Measurements from ENCODE around the gene FUCA1. TPM values are rescaled to one million over a fixed set of nuclear protein-coding genes. Genes with fewer than 3 reads are reported as not detected.
"Not testable (repeated sequence)": the region's sequence is repeated elsewhere in the genome, so short reads cannot be mapped to it uniquely, and the experiment has no call there.

The FUCA1 gene
- total RNA-seq, 2 experiments from 2014 or later = 3.6 to 4.1 TPM

DNA sequence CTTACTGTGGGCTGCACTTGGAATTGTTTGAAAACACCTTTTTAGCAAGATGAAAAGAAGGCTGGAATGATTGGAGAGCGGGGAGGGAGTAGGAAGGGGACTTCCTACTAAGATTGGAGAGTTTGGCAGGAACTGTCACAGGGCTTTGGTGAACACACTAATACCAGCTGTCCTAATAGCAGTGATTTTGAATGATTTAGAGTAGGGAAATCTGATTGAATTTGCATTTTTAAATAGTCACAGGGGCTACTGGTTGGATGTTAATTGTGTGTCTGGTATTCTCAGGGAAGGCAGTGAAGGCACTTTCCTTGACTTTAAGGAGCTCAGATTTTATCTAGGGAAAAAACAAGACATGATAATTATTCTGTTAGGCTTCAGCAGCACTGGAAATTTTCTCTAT, 40.4 kb downstream of the FUCA1 start:
- no peak overlapping the region for H3K27ac ChIP-seq (ENCODE audit: low read depth in 1 of 2, low read length in 2 of 2)
- H3K36me3 ChIP-seq (ENCODE audit: insufficient read depth, low read length) = no peaks in the 10 kb centered on the region
- DNase-seq = no peak
- H3K4me3 Mint-ChIP-seq = peak overlapping the region; percentile 46
- POLR2A ChIA-PET = no interaction called here
- peaks cover 20% of the 10 kb centered on the region for H3K4me1 Mint-ChIP-seq (ENCODE audit: low read depth)
- no peak overlapping the region for H3K27ac Mint-ChIP-seq
- H3K4me3 ChIP-seq (ENCODE audit: low read length) = no peak overlapping the region
- ATAC-seq (ENCODE audit: poor library complexity) = no peak
- H3K9me3 Mint-ChIP-seq = no peaks in the 10 kb centered on the region
- CTCF ChIA-PET = interaction anchor here (1.4 kb wide), 1 partner anchor 40 kb away, joined by 3 read pairs; the partner anchor contains the start of gene FUCA1
- intact Hi-C loops (cut with DNase I, micrococcal nuclease) = loop anchor here (5.0 to 10.0 kb wide), 2 partner anchors 40 to 1507 kb away; partner anchors contain the start of genes FUCA1 (in 1 of the 2) and TMEM50A (in 1 of the 2)
- no peaks in the 10 kb centered on the region for H3K9me3 ChIP-seq (ENCODE audit: control insufficient read depth in 1 of 2, insufficient read depth in 1 of 2, low read length in 2 of 2)
- TF ChIP-seq, protein P1, sequence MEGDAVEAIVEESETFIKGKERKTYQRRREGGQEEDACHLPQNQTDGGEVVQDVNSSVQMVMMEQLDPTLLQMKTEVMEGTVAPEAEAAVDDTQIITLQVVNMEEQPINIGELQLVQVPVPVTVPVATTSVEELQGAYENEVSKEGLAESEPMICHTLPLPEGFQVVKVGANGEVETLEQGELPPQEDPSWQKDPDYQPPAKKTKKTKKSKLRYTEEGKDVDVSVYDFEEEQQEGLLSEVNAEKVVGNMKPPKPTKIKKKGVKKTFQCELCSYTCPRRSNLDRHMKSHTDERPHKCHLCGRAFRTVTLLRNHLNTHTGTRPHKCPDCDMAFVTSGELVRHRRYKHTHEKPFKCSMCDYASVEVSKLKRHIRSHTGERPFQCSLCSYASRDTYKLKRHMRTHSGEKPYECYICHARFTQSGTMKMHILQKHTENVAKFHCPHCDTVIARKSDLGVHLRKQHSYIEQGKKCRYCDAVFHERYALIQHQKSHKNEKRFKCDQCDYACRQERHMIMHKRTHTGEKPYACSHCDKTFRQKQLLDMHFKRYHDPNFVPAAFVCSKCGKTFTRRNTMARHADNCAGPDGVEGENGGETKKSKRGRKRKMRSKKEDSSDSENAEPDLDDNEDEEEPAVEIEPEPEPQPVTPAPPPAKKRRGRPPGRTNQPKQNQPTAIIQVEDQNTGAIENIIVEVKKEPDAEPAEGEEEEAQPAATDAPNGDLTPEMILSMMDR (IDR thresholded peaks at IDR 0.05) = no peak
- H3K36me3 Mint-ChIP-seq (ENCODE audit: low read depth) = peaks cover 9% of the 10 kb centered on the region
- H3K4me1 ChIP-seq (ENCODE audit: insufficient read depth, low read length) = peaks cover 15% of the 10 kb centered on the region
- no peaks in the 10 kb centered on the region for H3K27me3 Mint-ChIP-seq
- no peaks in the 10 kb centered on the region for H3K27me3 ChIP-seq (ENCODE audit: control insufficient read depth in 1 of 2, insufficient read depth in 2 of 2, low read length in 2 of 2)

DNA sequence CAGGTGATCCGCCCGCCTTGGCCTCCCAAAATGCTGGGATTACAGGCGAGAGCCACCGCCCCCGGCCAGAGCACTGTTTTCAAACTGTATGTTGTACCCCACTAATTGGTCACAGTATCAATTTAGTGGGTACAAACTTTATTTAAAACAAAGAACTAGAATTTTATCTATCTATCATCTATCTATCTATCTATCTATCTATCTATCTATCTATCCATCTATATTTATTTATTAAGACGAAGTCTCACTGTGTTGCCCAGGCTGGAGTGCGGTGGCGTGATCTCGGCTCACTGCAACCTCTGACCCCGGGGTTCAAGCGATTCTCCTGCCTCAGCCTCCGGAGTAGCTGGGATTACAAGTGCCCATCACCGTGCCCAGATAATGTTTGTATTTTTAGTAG, 41.5 kb downstream of the FUCA1 start:
- not testable (repeated sequence) for H3K9me3 Mint-ChIP-seq; ATAC-seq (ENCODE audit: poor library complexity); H3K36me3 Mint-ChIP-seq (ENCODE audit: low read depth); H3K27ac Mint-ChIP-seq; DNase-seq; H3K27me3 ChIP-seq (ENCODE audit: control insufficient read depth in 1 of 2, insufficient read depth in 2 of 2, low read length in 2 of 2); H3K4me3 ChIP-seq (ENCODE audit: low read length); H3K27me3 Mint-ChIP-seq; H3K9me3 ChIP-seq (ENCODE audit: control insufficient read depth in 1 of 2, insufficient read depth in 1 of 2, low read length in 2 of 2); H3K27ac ChIP-seq (ENCODE audit: low read depth in 1 of 2, low read length in 2 of 2); H3K36me3 ChIP-seq (ENCODE audit: insufficient read depth, low read length)
- H3K4me1 Mint-ChIP-seq (ENCODE audit: low read depth) = peaks cover 20% of the 10 kb centered on the region
- peak overlapping the region; percentile 58 for H3K4me3 Mint-ChIP-seq
- ChIA-PET CTCF (interaction anchor here (1.0 kb wide), 1 partner anchor 36 kb away, joined by 5 read pairs; the partner anchor contains the start of gene LYPLA2), POLR2A (interaction anchor here (2.1 to 2.3 kb wide), 2 partner anchors 13 to 49 kb away, joined by 10 to 17 read pairs; partner anchors contain the start of gene PITHD1)
- peaks cover 15% of the 10 kb centered on the region for H3K4me1 ChIP-seq (ENCODE audit: insufficient read depth, low read length)
- intact Hi-C loops (cut with DNase I, micrococcal nuclease) = loop anchor here (5.0 to 10.0 kb wide), 2 partner anchors 41 to 1508 kb away; partner anchors contain the start of genes FUCA1 (in 1 of the 2) and TMEM50A (in 1 of the 2)

DNA sequence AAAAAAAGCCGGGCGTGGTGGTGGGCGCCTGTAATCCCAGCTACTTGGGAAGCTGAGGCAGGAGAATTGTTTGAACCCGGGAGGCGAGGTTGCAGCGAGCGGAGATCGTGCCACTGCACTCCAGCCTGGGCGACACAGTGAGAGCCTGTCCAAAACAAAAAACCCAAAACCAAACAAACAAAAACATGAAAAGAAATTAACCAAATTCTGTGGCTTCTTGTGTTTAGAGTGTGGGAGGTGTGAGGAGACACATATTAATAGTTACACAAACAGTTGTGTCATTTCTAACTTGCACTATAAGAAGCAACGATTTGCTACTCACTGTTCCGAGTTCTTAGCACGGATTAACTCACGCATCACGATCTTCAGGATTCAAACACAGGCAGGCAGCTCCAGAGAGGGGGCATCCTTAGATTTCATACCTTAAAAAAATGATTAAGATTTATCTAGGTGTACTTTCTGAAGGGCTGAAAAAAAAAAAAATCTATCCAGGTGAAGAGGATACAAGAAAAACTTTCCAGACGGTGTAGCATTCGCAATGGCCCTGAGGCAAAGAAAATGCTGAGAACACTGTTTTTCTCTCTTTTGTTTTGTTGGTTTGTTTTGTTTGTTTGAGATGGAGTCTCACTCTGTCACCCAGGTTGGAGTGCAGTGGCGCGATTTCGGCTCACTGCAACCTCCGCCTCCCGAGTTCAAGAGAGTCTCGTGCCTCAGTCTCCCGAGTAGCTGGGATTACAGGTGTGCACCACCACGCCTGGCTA, 42.1 kb downstream of the FUCA1 start:
- H3K4me3 ChIP-seq (ENCODE audit: low read length) = peak overlapping the region; percentile 93

More for the DNA sequence above, 42.1 kb downstream of the FUCA1 start:
- CTCF ChIA-PET = interaction anchor here (0.9 to 5.5 kb wide), 4 partner anchors 15 to 134 kb away, joined by 3 to 44 read pairs (median 6); partner anchors contain the start of genes LYPLA2 and RPL11
- peaks cover 20% of the 10 kb centered on the region for H3K4me1 Mint-ChIP-seq (ENCODE audit: low read depth)
- H3K4me1 ChIP-seq (ENCODE audit: insufficient read depth, low read length) = peaks cover 15% of the 10 kb centered on the region
- DNase-seq (peak in 4 of 14 experiments; percentile 9 to 45 (median 36)), ATAC-seq (ENCODE audit: poor library complexity) (peak; percentile 19)
- TF ChIP-seq, protein P1 (IDR thresholded peaks at IDR 0.05) = no peak
- H3K27me3 ChIP-seq (ENCODE audit: control insufficient read depth in 1 of 2, insufficient read depth in 2 of 2, low read length in 2 of 2) = no peaks in the 10 kb centered on the region
- peak overlapping the region; percentile 96 for H3K4me3 Mint-ChIP-seq
- no peaks in the 10 kb centered on the region for H3K9me3 ChIP-seq (ENCODE audit: control insufficient read depth in 1 of 2, insufficient read depth in 1 of 2, low read length in 2 of 2)
- H3K27me3 Mint-ChIP-seq = no peaks in the 10 kb centered on the region
- peaks cover 9% of the 10 kb centered on the region for H3K36me3 Mint-ChIP-seq (ENCODE audit: low read depth)
- H3K27ac Mint-ChIP-seq = peak overlapping the region; percentile 96
- intact Hi-C loops (cut with DNase I, micrococcal nuclease) = loop anchor here (1.0 to 10.0 kb wide), 4 partner anchors 12 to 1509 kb away; partner anchors contain the start of genes FUCA1 (in 1 of the 2) and TMEM50A (in 1 of the 2)
- H3K27ac ChIP-seq (ENCODE audit: low read depth in 1 of 2, low read length in 2 of 2) = peak overlapping the region; percentile 84 to 92
- H3K36me3 ChIP-seq (ENCODE audit: insufficient read depth, low read length) = no peaks in the 10 kb centered on the region
- POLR2A ChIA-PET = interaction anchor here (0.6 to 2.3 kb wide), 16 partner anchors 13 to 1019 kb away, joined by 3 to 32 read pairs (median 3); partner anchors contain the start of genes ELOA, GALE, HNRNPR and PITHD1
- no peaks in the 10 kb centered on the region for H3K9me3 Mint-ChIP-seq

Data from CD4-positive, alpha-beta T cell (primary cell).